HL-60 (cell line): ENCODE data around the gene OBP2A.

Source experiments
- GABPA ChIP-seq: IDR thresholded peaks from 2 replicates; pipeline ENCODE4 v1.6.1; 2012; ENCODE audit warnings: low read depth
- POLR2AphosphoS5 ChIP-seq: IDR thresholded peaks from 2 replicates; pipeline ENCODE4 v1.6.1; 2012; ENCODE audit warnings: low read depth
- REST ChIP-seq: IDR thresholded peaks from 2 replicates; pipeline ENCODE4 v1.6.1; 2012; ENCODE audit warnings: low read depth; ENCODE audit not compliant: insufficient replicate concordance
- TF ChIP-seq, protein P1 (sequence below): IDR thresholded peaks from one replicate; pipeline ENCODE4 v1.5.1; 2011; ENCODE audit warnings: low read length, control low read depth, inconsistent platforms; ENCODE audit not compliant: insufficient read depth

DNA sequence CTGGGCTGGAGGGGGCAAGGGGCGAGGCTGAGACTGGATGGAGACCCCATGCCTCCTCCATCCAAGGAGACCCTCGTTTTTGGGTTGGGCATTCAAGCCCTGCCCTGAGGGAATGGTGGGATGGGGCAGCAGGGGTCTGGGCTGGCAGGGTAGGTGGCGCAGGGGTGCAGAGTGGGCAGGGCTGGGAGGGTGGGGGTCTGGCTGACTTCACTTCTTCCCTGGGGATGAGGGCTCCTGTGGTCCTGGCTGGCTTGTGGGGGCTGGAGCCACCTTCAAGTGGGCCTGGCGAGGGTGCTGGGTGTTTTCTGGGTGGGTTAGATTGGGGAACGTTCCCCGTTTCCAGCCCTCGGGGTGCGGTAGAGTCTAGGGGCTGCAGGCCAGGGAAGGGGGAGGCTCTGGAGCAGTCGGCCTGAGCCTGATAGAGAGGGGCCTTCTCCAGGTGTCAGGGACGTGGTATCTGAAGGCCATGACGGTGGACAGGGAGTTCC, 24.3 kb upstream of the OBP2A start:
- TF ChIP-seq, protein P1, sequence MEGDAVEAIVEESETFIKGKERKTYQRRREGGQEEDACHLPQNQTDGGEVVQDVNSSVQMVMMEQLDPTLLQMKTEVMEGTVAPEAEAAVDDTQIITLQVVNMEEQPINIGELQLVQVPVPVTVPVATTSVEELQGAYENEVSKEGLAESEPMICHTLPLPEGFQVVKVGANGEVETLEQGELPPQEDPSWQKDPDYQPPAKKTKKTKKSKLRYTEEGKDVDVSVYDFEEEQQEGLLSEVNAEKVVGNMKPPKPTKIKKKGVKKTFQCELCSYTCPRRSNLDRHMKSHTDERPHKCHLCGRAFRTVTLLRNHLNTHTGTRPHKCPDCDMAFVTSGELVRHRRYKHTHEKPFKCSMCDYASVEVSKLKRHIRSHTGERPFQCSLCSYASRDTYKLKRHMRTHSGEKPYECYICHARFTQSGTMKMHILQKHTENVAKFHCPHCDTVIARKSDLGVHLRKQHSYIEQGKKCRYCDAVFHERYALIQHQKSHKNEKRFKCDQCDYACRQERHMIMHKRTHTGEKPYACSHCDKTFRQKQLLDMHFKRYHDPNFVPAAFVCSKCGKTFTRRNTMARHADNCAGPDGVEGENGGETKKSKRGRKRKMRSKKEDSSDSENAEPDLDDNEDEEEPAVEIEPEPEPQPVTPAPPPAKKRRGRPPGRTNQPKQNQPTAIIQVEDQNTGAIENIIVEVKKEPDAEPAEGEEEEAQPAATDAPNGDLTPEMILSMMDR: no peak
- TF ChIP-seq POLR2AphosphoS5 (no peak), REST (no peak), GABPA (no peak)
